Chondrocyte (in vitro differentiated cells): ENCODE results near the gene HECW1. TPM values are rescaled to one million over a fixed set of nuclear protein-coding genes. Genes with fewer than 3 reads are reported as not detected.
A peak's percentile ranks its signal among the peaks of the same experiment; 100 is the strongest.

Experiments used
- DNase-seq: peaks from one replicate; pipeline ENCODE4 v3.0.0; 2021; ENCODE audit warnings: mixed read lengths, low spot score
- H3K27ac Mint-ChIP-seq: one replicate; pipeline ENCODE4 v1.8.0; 2021; ENCODE audit warnings: mild to moderate bottlenecking, moderate library complexity, mixed read lengths; ENCODE audit not compliant: unreplicated experiment
- H3K27me3 Mint-ChIP-seq: 2 replicates; pipeline ENCODE4 v1.8.0; 2021; ENCODE audit warnings: low read depth, mixed read lengths
- H3K36me3 Mint-ChIP-seq: 2 replicates; pipeline ENCODE4 v1.8.0; 2021; ENCODE audit warnings: low read depth, mixed read lengths
- H3K4me1 Mint-ChIP-seq: 2 replicates; pipeline ENCODE4 v1.8.0; 2021; ENCODE audit warnings: low read depth, mild to moderate bottlenecking, mixed read lengths
- H3K4me3 Mint-ChIP-seq: one replicate; pipeline ENCODE4 v1.8.0; 2021; ENCODE audit warnings: mild to moderate bottlenecking, moderate library complexity, mixed read lengths; ENCODE audit not compliant: unreplicated experiment
- H3K9me3 Mint-ChIP-seq: 2 replicates; pipeline ENCODE4 v1.8.0; 2021; ENCODE audit warnings: low read depth, mixed read lengths
- CTCF ChIP-seq: fragments of 200-600 bp; sonication (generic); IDR thresholded peaks from 2 replicates; pipeline ENCODE4 v1.5.0; 2021; ENCODE audit warnings: antibody characterized with exemption, mild to moderate bottlenecking, moderate library complexity
- total RNA-seq: library from RNA; stranded (reverse); gene quantifications from 3 replicates; pipeline ENCODE4 v1.2.1, GENCODE V29; 2021

Gene HECW1
- total RNA-seq, 1 donor from 2014 or later = 1.9 TPM

DNA sequence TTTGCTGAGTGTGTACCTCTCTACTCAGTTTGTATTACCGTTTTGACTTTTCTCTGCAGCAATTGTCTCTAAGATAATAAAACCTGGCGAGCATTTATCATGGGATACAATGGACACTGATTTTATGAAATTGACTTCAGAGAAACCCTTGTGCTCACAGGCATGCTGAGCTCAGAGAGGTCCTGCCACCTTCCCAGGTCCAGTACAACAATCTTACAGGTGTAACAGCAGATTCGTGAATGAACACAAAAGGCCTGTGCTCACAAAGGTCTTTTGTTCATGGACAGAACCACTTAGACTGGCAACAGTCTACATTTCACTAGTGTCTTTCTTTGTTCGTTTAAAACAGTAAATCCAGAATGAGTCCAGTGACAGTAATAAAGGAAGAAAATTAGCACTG lies 43.2 kb downstream of the HECW1 start:
- H3K4me3 Mint-ChIP-seq = no peak overlapping the region
- H3K36me3 Mint-ChIP-seq = no peaks in the 10 kb centered on the region
- no peaks in the 10 kb centered on the region for H3K4me1 Mint-ChIP-seq

GRCh38 chr7:43163885-43164284 lies 51.4 kb downstream of the HECW1 start:
- Mint-ChIP-seq H3K27me3 (no peaks in the 10 kb centered on the region), H3K4me3 (no peak overlapping the region), H3K9me3 (no peaks in the 10 kb centered on the region), H3K36me3 (peaks cover 2% of the 10 kb centered on the region), H3K27ac (peak overlapping the region; percentile 8), H3K4me1 (peaks cover 20% of the 10 kb centered on the region)
- no peak for TF ChIP-seq CTCF
- no peak for DNase-seq

More for the DNA sequence above, 43.2 kb downstream of the HECW1 start:
- Mint-ChIP-seq H3K27ac (no peak overlapping the region), H3K27me3 (peaks cover 4% of the 10 kb centered on the region), H3K9me3 (no peaks in the 10 kb centered on the region)
- DNase-seq = no peak
- no peak for TF ChIP-seq CTCF

DNA sequence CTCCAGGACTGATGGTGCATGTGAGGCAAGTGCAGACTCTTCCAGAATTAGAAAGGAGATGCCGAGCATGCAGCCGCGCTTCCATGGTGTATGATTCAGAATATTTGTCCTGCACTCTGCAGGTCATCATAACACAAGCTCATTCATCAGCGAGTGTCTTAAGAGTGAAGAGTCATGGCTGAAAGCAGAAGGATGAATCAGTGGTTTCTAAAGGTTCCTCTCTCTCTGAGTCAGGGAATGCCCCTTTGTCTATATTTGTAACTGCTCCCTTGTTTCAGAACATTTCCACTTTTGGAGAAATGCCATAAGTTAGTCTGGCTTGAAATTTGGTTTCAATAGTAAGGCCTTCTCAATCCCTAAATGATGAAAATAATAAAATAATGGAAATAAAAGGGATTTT lies 52.3 kb downstream of the HECW1 start:
- Mint-ChIP-seq H3K27me3 (no peaks in the 10 kb centered on the region), H3K9me3 (no peaks in the 10 kb centered on the region), H3K4me3 (no peak overlapping the region), H3K27ac (peak overlapping the region; percentile 86), H3K4me1 (peaks cover 20% of the 10 kb centered on the region), H3K36me3 (peaks cover 2% of the 10 kb centered on the region)
- no peak for TF ChIP-seq CTCF
- DNase-seq = no peak

DNA sequence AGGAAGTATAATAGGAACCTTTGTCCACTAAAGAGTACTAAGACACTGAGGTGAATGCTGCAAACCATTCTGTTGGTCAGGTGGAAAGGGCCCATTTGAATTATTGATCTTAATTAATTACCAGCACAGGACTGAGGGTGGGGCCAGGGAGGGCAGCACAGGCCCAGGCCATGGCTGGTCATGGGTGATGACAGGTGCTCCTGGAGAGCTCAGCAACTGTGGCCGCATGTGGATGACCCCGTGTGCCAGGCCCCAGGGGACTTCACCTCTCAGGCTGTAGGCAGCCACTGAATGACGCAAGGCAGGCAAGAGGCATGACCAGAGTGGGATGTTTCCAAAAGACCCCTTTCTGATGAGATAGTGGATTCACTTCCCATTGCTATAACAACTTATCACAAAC lies 54.2 kb downstream of the HECW1 start:
- peaks cover 20% of the 10 kb centered on the region for H3K4me1 Mint-ChIP-seq
- no peaks in the 10 kb centered on the region for H3K27me3 Mint-ChIP-seq
- H3K27ac Mint-ChIP-seq = no peak overlapping the region
- DNase-seq = no peak
- H3K36me3 Mint-ChIP-seq = peaks cover 2% of the 10 kb centered on the region
- no peak for TF ChIP-seq CTCF
- no peaks in the 10 kb centered on the region for H3K9me3 Mint-ChIP-seq
- no peak overlapping the region for H3K4me3 Mint-ChIP-seq

DNA sequence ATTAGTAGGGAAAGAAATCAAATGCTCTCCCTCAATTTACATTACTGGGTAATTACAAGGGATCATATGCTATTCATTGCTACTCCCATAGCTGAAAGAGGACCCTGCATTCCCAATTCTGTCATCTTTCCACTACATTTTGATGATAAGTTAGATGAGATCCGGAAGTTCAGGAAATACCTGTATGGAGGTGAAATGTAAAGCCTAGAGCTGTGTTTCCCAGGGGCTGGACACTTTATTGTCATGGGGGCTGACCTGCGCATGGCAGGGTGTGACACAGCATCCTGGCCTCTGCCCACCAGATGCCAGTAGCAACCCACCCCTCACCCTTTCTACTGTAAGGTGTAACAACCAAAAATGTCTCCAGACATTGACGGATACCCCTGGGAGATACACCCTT lies 56.6 kb downstream of the HECW1 start:
- no peak for DNase-seq
- no peaks in the 10 kb centered on the region for H3K9me3 Mint-ChIP-seq
- H3K27ac Mint-ChIP-seq = no peak overlapping the region
- H3K36me3 Mint-ChIP-seq = peaks cover 2% of the 10 kb centered on the region
- H3K4me3 Mint-ChIP-seq = no peak overlapping the region
- peaks cover 15% of the 10 kb centered on the region for H3K4me1 Mint-ChIP-seq
- TF ChIP-seq CTCF = no peak
- no peaks in the 10 kb centered on the region for H3K27me3 Mint-ChIP-seq
